Heart left ventricle (tissue), 16 donors: Measurements from ENCODE around the gene LIPT2. TPM values are rescaled to one million over a fixed set of nuclear protein-coding genes. Genes with fewer than 3 reads are reported as not detected.

Source experiments
- ATAC-seq, 4 donors: fragments of 200-7000 bp; cut with Tn5 transposase; one replicate each; pipeline ENCODE4 v1.9.1; 2020 to 2022; ENCODE audit warnings: moderate library complexity in 4 of 4, mild to moderate bottlenecking in 3 of 4, moderate number of reproducible peaks in 1 of 4
- DNase-seq, 5 donors: peaks; one replicate each; pipeline ENCODE4 v3.0.0-alpha.2; 2020
- H3K27ac ChIP-seq, 12 donors: fragments of 200-600 bp; sonication (generic) in 4 of 12; one replicate each; pipeline versions ENCODE4 v1.5.0 to v1.8.0; 2016 to 2022; ENCODE audit warnings: mild to moderate bottlenecking in 2 of 12
- H3K27me3 ChIP-seq, 9 donors: fragments of 200-600 bp; sonication (generic) in 2 of 9; one replicate each; pipeline versions ENCODE4 v1.5.1 to v1.8.0; 2016 to 2022; ENCODE audit warnings: mild to moderate bottlenecking in 3 of 9
- H3K36me3 ChIP-seq, 9 donors: fragments of 200-600 bp; sonication (generic) in 2 of 9; one replicate each; pipeline versions ENCODE4 v1.5.0 to v1.8.0; 2018 to 2022; ENCODE audit warnings: mild to moderate bottlenecking in 2 of 9
- H3K4me1 ChIP-seq, 12 donors: fragments of 200-600 bp; sonication (generic) in 4 of 12; one replicate each; pipeline versions ENCODE4 v1.5.0 to v1.8.0; 2016 to 2022; ENCODE audit warnings: mild to moderate bottlenecking in 3 of 12
- H3K4me3 ChIP-seq, 12 donors: fragments of 200-600 bp; sonication (generic) in 4 of 12; one replicate each; pipeline versions ENCODE4 v1.5.0 to v1.8.0; 2017 to 2022; ENCODE audit warnings: mild to moderate bottlenecking in 9 of 12, moderate library complexity in 4 of 12
- H3K9me3 ChIP-seq, 12 donors: fragments of 200-600 bp; sonication (generic) in 4 of 12; one replicate each; pipeline versions ENCODE4 v1.5.0 to v1.8.0; 2016 to 2022; ENCODE audit warnings: mild to moderate bottlenecking in 1 of 12
- CTCF ChIP-seq, 12 donors: fragments of 200-600 bp; sonication (generic) in 4 of 12; IDR thresholded peaks; one replicate each; pipeline versions ENCODE4 v1.5.0 to v1.8.0; 2018 to 2022; ENCODE audit warnings: antibody characterized with exemption in 12 of 12, mild to moderate bottlenecking in 5 of 12
- POLR2A ChIP-seq, 2 donors: fragments of 450-650 bp; IDR thresholded peaks; one replicate each; pipeline ENCODE4 v1.6.1; 2017; ENCODE audit warnings: antibody characterized with exemption in 2 of 2, mild to moderate bottlenecking in 2 of 2, moderate library complexity in 2 of 2
- WGBS, 4 donors: extraction: QIAGEN DNeasy Blood & Tissue Kit in 2 of 4; methylation state at CpG; one replicate each; pipeline versions ENCODE4 v1.1.5 to v1.1.7; 2013 to 2018; 5-methylcytosine and 5-hydroxymethylcytosine counted together
- intact Hi-C, 10 donors: fragments of 100-400 bp; cut with DNase I; formaldehyde crosslinking; loops; one replicate each; pipeline versions ENCODE4 v1.11.1 to v1.14.2; 2022
- polyA plus RNA-seq, 2 donors: library from polyadenylated mRNA; stranded (reverse); fragments of 200-250 nt; gene quantifications; one replicate each; pipeline ENCODE4 v1.2.3, GENCODE V29; 2013
- total RNA-seq, 9 donors: library from RNA; depleted of rRNA in 2 of 9; stranded (reverse); fragments of >200 nt in 2 of 9; fragmentation: NEBNext Ultra II Directional in 3 of 9; extraction: Animal tissue kit (Norgen Biotek cat#: 25700) in 3 of 9; gene quantifications; one replicate each; pipeline versions ENCODE4 v1.1.0 to v1.2.4, GENCODE V29; 2016 to 2023
- donor health status: ischemic (EF 13 %, LVEDD 7.1; RV severe dilation, severe dysfunction).
- donor health status: healthy with polysubstance abuse.
- donor health status: DM: no; HTN: yes; CAD: no.
- donor health status: DM: no; HTN: no; CAD: no.
- donor health status: ischemic (EF 25% LVEDD 6.9; RV normal size, moderate dysfunction).
- donor health status: ischemic (EF 25% LVEDD 5.7; RV mildly dilated, moderate dysfunction).
- donor health status: healthy.
- donor health status: DM: yes; HTN: yes; CAD: no.
- donor health status: ischemic (EF 35%, LVEDD 5.7; RV mildly dilated, moderate dysfunction).
- donor health status: nonischemic (EF 11% LVEDD 7.7; RV severe dilation, severe dysfunction).
- donor health status: DM: yes; HTN: yes; CAD: no.
- donor health status: PGD.
- donor health status: ischemic (EF 29% LVEDD 5.4; RV normal size, mild dysfunction).
- donor health status: nonischemic (EF 23%, LVEDD 6.1; RV moderate dilation, normal function).

The LIPT2 gene
- total and polyA plus RNA-seq, 11 donors, result 0.64 to 3.9 (median 1.4) TPM

GRCh38 chr11:74532501-74533246 lies 39.1 kb upstream of the LIPT2 start:
- Histone ChIP-seq H3K4me1 (peaks cover 0 to 10% (median 0%) of the 10 kb centered on the region in 12 donors), H3K36me3 (no peaks in the 10 kb centered on the region), H3K27me3 (no peaks in the 10 kb centered on the region), H3K27ac (no peak overlapping the region), H3K9me3 (peaks cover 0 to 12% (median 0%) of the 10 kb centered on the region in 12 donors), H3K4me3 (no peak overlapping the region)
- 82 to 92% (median 87%) methylated on average over 5 of the region's 5 CpGs for WGBS, 4 donors
- DNase-seq (no peak), ATAC-seq (no peak)
- intact Hi-C loops, result no loop called here
- no peak for TF ChIP-seq CTCF (IDR thresholded peaks at IDR 0.05)
- TF ChIP-seq POLR2A (IDR thresholded peaks at IDR 0.05), result no peak

GRCh38 chr11:74524978-74525377 lies 31.5 kb upstream of the LIPT2 start:
- 46 to 61% (median 52%) methylated on average over 2 of the region's 2 CpGs for WGBS, 4 donors
- ATAC-seq (no peak), DNase-seq (no peak)
- Histone ChIP-seq H3K9me3 (no peaks in the 10 kb centered on the region), H3K27ac (no peak overlapping the region), H3K4me3 (no peak overlapping the region), H3K4me1 (peaks cover 0 to 8% (median 0%) of the 10 kb centered on the region in 12 donors), H3K27me3 (no peaks in the 10 kb centered on the region), H3K36me3 (no peaks in the 10 kb centered on the region)
- TF ChIP-seq CTCF (IDR thresholded peaks at IDR 0.05) (no peak), POLR2A (IDR thresholded peaks at IDR 0.05) (no peak)
- intact Hi-C loops, result no loop called here

- ATAC-seq, result peak in 2 of 4 donors; percentile 39 to 46
These were observed 31.0 kb upstream of the LIPT2 start for GRCh38 chr11:74524501-74524900.

More at GRCh38 chr11:74524501-74524900, 31.0 kb upstream of the LIPT2 start:
- Histone ChIP-seq H3K4me1 (peaks cover 0 to 8% (median 0%) of the 10 kb centered on the region in 12 donors), H3K9me3 (no peaks in the 10 kb centered on the region), H3K27ac (peak overlapping the region in 2 of 12 donors; percentile 18 to 46), H3K27me3 (no peaks in the 10 kb centered on the region), H3K36me3 (no peaks in the 10 kb centered on the region), H3K4me3 (no peak overlapping the region)
- WGBS, 4 donors, result 41 to 49% (median 45%) methylated on average over 5 of the region's 5 CpGs
- DNase-seq, result no peak
- no peak for TF ChIP-seq POLR2A (IDR thresholded peaks at IDR 0.05)
- TF ChIP-seq CTCF (IDR thresholded peaks at IDR 0.05), result no peak
- intact Hi-C loops, result no loop called here
